HG03342 (cell line): ENCODE results near the gene PRODH.
"Not testable (repeated sequence)": the region's sequence is repeated elsewhere in the genome, so short reads cannot be mapped to it uniquely, and the experiment has no call there.

Experiments
- ATAC-seq: cut with Tn5 transposase; IDR thresholded peaks from one replicate; pipeline ENCODE4 v1.9.1; 2021; ENCODE audit warnings: mild to moderate bottlenecking, moderate library complexity; ENCODE audit not compliant: unreplicated experiment

PRODH gene

GRCh38 chr22:18935889-18936529 lies at the start of gene PRODH:
Gene PRODH, minus strand, starts transcription at chr22:18936293. Its CDS starts 6 bp downstream, at chr22:18936287.
- ATAC-seq, result no peak

GRCh38 chr22:18985780-18986179 lies 49.7 kb upstream of the PRODH start:
- no peak for ATAC-seq

- no peak for ATAC-seq
Observed at GRCh38 chr22:18984564-18984963, 48.5 kb upstream of the PRODH start.

- ATAC-seq, result no peak
Observed at GRCh38 chr22:18983120-18983651, 47.1 kb upstream of the PRODH start.

- no peak for ATAC-seq
Observed at GRCh38 chr22:18980829-18981228, 44.7 kb upstream of the PRODH start.

GRCh38 chr22:18979957-18980356 lies 43.9 kb upstream of the PRODH start:
- no peak for ATAC-seq

GRCh38 chr22:18978506-18978905 lies 42.4 kb upstream of the PRODH start:
- no peak for ATAC-seq

- no peak for ATAC-seq
Observed at GRCh38 chr22:18977824-18978425, 41.8 kb upstream of the PRODH start.

- no peak for ATAC-seq
Observed at GRCh38 chr22:18976197-18976751, 40.2 kb upstream of the PRODH start.

GRCh38 chr22:18975434-18976196 lies 39.5 kb upstream of the PRODH start:
- ATAC-seq, result no peak

- no peak for ATAC-seq
Observed at GRCh38 chr22:18974477-18975180, 38.5 kb upstream of the PRODH start.

- ATAC-seq, result no peak
Observed at GRCh38 chr22:18973264-18974031, 37.4 kb upstream of the PRODH start.

GRCh38 chr22:18972591-18972990 lies 36.5 kb upstream of the PRODH start:
- not testable (repeated sequence) for ATAC-seq

- ATAC-seq, result not testable (repeated sequence)
Observed at GRCh38 chr22:18972029-18972428, 35.9 kb upstream of the PRODH start.

GRCh38 chr22:18971321-18971751 lies 35.2 kb upstream of the PRODH start:
- no peak for ATAC-seq

GRCh38 chr22:18970948-18971315 lies 34.8 kb upstream of the PRODH start:
- ATAC-seq, result no peak

GRCh38 chr22:18970176-18970947 lies 34.3 kb upstream of the PRODH start:
- ATAC-seq, result no peak

- not testable (repeated sequence) for ATAC-seq
Observed at GRCh38 chr22:18969158-18969942, 33.3 kb upstream of the PRODH start.
